ENCODE data around the gene CELA1. TPM values are rescaled to one million over a fixed set of nuclear protein-coding genes. Genes with fewer than 3 reads are reported as not detected.

Gene CELA1
- total and polyA plus RNA-seq, 10 of the 15 experiments (the other 5 are each of a cell fraction or from before 2014, with no cell fraction given), result not detected

DNA sequence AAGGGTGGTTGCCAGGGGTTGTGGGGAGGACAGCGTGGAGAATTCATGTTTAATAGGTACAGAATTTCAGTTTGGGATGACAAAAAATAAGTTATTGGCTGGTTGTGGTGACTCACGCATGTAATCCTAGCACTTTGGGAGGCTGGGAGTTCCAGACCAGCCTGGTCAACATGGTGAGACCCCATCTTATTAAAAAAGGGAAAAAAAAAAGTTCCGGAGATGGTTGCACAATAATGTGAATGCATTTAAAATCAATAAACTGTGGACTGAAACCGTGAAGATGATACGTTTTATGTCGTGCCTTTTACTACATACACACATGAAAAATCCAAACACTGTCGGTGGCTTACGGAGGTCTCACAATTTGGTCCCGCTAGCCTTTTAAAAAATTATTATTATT lies 24.2 kb upstream of the CELA1 start:
- in situ Hi-C loops (cut with MboI) (no loop called here), intact Hi-C loops (cut with micrococcal nuclease; ENCODE audit: unreplicated experiment) (no loop called here)
- CTCF ChIA-PET, result interaction anchor here (0.7 kb wide), 1 partner anchor 61 kb away, joined by 3 read pairs; no protein-coding TSS in a partner anchor
- no peak for ATAC-seq
- H3K36me3 ChIP-seq (ENCODE audit: control insufficient read depth in 2 of 2, insufficient read depth in 2 of 2, low read length in 1 of 2), result peaks cover 4 to 21% of the 10 kb centered on the region in 2 experiments; a peak in 3 of 4 replicates
- no peak overlapping the region for H3K27ac ChIP-seq (ENCODE audit: control insufficient read depth, insufficient read depth)
- 98% methylated on average over 9 of the region's 9 CpGs for WGBS (ENCODE audit: insufficient coverage, insufficient replicate concordance, low lambda C conversion rate, missing lambda C conversion rate)
- RAD21 ChIA-PET (ENCODE audit: unreplicated experiment), result no interaction called here
- H3K79me2 ChIP-seq (ENCODE audit: control insufficient read depth, insufficient read depth, low read length), result peaks cover 1% of the 10 kb centered on the region; the same call in 1 of the 2 replicates
- no peak for DNase-seq (ENCODE audit: low read depth, low spot score)
- peaks cover 21% of the 10 kb centered on the region for H3K4me1 ChIP-seq (ENCODE audit: control insufficient read depth, insufficient read depth, low read length)
- POLR2A ChIA-PET, result no interaction called here
- H3K4me3 ChIP-seq, result no peak overlapping the region
- no peak overlapping the region for H3K9ac ChIP-seq (ENCODE audit: control insufficient read depth, insufficient read depth, low read length)
- H2AFZ ChIP-seq (ENCODE audit: control insufficient read depth, low read depth, low read length), result no peak overlapping the region
- TF ChIP-seq SP1 (IDR thresholded peaks at IDR 0.05; ENCODE audit: low read depth, low read length) (no peak), RAD51 (IDR thresholded peaks at IDR 0.05) (no peak), ZNF217 (IDR thresholded peaks at IDR 0.05) (no peak), PML (IDR thresholded peaks at IDR 0.05; ENCODE audit: low read length) (no peak)
- TF ChIP-seq, protein P1, sequence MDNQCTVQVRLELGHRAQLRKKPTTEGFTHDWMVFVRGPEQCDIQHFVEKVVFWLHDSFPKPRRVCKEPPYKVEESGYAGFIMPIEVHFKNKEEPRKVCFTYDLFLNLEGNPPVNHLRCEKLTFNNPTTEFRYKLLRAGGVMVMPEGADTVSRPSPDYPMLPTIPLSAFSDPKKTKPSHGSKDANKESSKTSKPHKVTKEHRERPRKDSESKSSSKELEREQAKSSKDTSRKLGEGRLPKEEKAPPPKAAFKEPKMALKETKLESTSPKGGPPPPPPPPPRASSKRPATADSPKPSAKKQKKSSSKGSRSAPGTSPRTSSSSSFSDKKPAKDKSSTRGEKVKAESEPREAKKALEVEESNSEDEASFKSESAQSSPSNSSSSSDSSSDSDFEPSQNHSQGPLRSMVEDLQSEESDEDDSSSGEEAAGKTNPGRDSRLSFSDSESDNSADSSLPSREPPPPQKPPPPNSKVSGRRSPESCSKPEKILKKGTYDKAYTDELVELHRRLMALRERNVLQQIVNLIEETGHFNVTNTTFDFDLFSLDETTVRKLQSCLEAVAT (IDR thresholded peaks at IDR 0.05), result no peak
- no peak overlapping the region for H3K4me2 ChIP-seq (ENCODE audit: control insufficient read depth, insufficient read depth)
- no peak for FAIRE-seq
- H3K9me3 ChIP-seq (replicated peaks; ENCODE audit: control insufficient read depth, insufficient read depth, low read length), result no peaks in the 10 kb centered on the region
- SMC1A ChIA-PET (ENCODE audit: uncharacterized antibody, unreplicated experiment), result interaction anchor here (1.2 to 1.8 kb wide), 2 partner anchors 16 to 50 kb away, joined by 4 to 5 read pairs; no protein-coding TSS in a partner anchor
- H4K20me1 ChIP-seq (ENCODE audit: control insufficient read depth, insufficient read depth), result no peaks in the 10 kb centered on the region
- no peaks in the 10 kb centered on the region for H3K27me3 ChIP-seq (replicated peaks in 1 of 2; ENCODE audit: control insufficient read depth in 2 of 2, insufficient read depth in 2 of 2, low read length in 1 of 2)
- BruUV-seq (replicated peaks), result no TSS peak

DNA sequence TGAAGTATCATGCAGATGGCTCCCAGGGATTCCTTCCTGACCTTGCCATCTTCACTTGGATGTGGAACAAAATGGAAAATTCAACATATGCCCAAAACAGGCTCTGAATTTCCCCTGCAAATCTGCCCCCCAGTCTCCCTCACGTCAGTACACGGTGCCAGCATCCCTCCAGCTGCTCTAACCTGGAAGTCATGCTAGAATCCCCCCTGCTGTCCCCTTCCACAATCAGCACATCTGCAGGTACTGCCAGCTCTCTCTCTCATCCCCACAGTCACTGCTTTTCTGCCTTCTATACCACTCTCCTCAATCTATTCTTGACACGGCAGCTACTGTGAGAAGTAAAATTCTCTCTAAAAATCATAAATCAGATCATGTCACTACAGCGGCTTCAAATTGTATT lies 23.1 kb upstream of the CELA1 start:
- FAIRE-seq (no peak), DNase-seq (ENCODE audit: low read depth, low spot score) (no peak), ATAC-seq (no peak)
- peak overlapping the region; percentile 87 for H3K27ac ChIP-seq (ENCODE audit: control insufficient read depth, insufficient read depth)
- WGBS (ENCODE audit: insufficient coverage, insufficient replicate concordance, low lambda C conversion rate, missing lambda C conversion rate), result 42% methylated on average over 4 of the region's 4 CpGs
- in situ Hi-C loops (cut with MboI) (no loop called here), intact Hi-C loops (cut with micrococcal nuclease; ENCODE audit: unreplicated experiment) (loop anchor here (1.0 kb wide), 1 partner anchor 22 kb away; the partner anchor contains the start of gene GALNT6)
- H3K79me2 ChIP-seq (ENCODE audit: control insufficient read depth, insufficient read depth, low read length), result peaks cover 1% of the 10 kb centered on the region; the same call in 1 of the 2 replicates
- H3K4me2 ChIP-seq (ENCODE audit: control insufficient read depth, insufficient read depth), result peak overlapping the region; percentile 83
- H4K20me1 ChIP-seq (ENCODE audit: control insufficient read depth, insufficient read depth), result no peaks in the 10 kb centered on the region
- ChIA-PET SMC1A (ENCODE audit: uncharacterized antibody, unreplicated experiment) (interaction anchor here (0.7 to 2.3 kb wide), 6 partner anchors 16 to 348 kb away, joined by 3 to 14 read pairs (median 4); partner anchors contain the start of gene LETMD1), POLR2A (interaction anchor here (0.6 to 2.8 kb wide), 7 partner anchors 12 to 47 kb away, joined by 3 to 28 read pairs (median 3); partner anchors contain the start of gene GALNT6), RAD21 (ENCODE audit: unreplicated experiment) (interaction anchor here (1.0 to 2.1 kb wide), 6 partner anchors 13 to 163 kb away, joined by 3 to 19 read pairs (median 4); partner anchors contain the start of gene GALNT6), CTCF (interaction anchor here (0.9 to 2.2 kb wide), 9 partner anchors 8 to 582 kb away, joined by 3 to 8 read pairs (median 4); partner anchors contain the start of genes GALNT6 and SLC4A8)
- H3K4me1 ChIP-seq (ENCODE audit: control insufficient read depth, insufficient read depth, low read length), result peaks cover 21% of the 10 kb centered on the region
- BruUV-seq (replicated peaks), result no TSS peak
- H3K4me3 ChIP-seq, result no peak overlapping the region
- H3K9me3 ChIP-seq (replicated peaks; ENCODE audit: control insufficient read depth, insufficient read depth, low read length), result no peaks in the 10 kb centered on the region
- H3K36me3 ChIP-seq (ENCODE audit: control insufficient read depth in 2 of 2, insufficient read depth in 2 of 2, low read length in 1 of 2), result peaks cover 4 to 15% of the 10 kb centered on the region in 2 experiments; a peak in 3 of 4 replicates
- H2AFZ ChIP-seq (ENCODE audit: control insufficient read depth, low read depth, low read length), result peak overlapping the region; percentile 62; the same call in 1 of the 2 replicates
- H3K9ac ChIP-seq (ENCODE audit: control insufficient read depth, insufficient read depth, low read length), result peak overlapping the region; percentile 55
- H3K27me3 ChIP-seq (replicated peaks in 1 of 2; ENCODE audit: control insufficient read depth in 2 of 2, insufficient read depth in 2 of 2, low read length in 1 of 2), result no peaks in the 10 kb centered on the region
- TF ChIP-seq ZBED1 (IDR thresholded peaks at IDR 0.05; ENCODE audit: borderline replicate concordance) (no peak), MEF2A (IDR thresholded peaks at IDR 0.05; ENCODE audit: insufficient read depth, low read depth, low read length) (no peak), ZNF384 (IDR thresholded peaks at IDR 0.05; ENCODE audit: borderline replicate concordance, low read depth, low read length) (no peak)
- TF ChIP-seq, protein P2, sequence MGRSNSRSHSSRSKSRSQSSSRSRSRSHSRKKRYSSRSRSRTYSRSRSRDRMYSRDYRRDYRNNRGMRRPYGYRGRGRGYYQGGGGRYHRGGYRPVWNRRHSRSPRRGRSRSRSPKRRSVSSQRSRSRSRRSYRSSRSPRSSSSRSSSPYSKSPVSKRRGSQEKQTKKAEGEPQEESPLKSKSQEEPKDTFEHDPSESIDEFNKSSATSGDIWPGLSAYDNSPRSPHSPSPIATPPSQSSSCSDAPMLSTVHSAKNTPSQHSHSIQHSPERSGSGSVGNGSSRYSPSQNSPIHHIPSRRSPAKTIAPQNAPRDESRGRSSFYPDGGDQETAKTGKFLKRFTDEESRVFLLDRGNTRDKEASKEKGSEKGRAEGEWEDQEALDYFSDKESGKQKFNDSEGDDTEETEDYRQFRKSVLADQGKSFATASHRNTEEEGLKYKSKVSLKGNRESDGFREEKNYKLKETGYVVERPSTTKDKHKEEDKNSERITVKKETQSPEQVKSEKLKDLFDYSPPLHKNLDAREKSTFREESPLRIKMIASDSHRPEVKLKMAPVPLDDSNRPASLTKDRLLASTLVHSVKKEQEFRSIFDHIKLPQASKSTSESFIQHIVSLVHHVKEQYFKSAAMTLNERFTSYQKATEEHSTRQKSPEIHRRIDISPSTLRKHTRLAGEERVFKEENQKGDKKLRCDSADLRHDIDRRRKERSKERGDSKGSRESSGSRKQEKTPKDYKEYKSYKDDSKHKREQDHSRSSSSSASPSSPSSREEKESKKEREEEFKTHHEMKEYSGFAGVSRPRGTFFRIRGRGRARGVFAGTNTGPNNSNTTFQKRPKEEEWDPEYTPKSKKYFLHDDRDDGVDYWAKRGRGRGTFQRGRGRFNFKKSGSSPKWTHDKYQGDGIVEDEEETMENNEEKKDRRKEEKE (IDR thresholded peaks at IDR 0.05), result no peak
